HG03159 (cell line): Measurements from ENCODE around the gene INVS.
"Not testable (repeated sequence)": the region's sequence is repeated elsewhere in the genome, so short reads cannot be mapped to it uniquely, and the experiment has no call there.

Experiments used
- ATAC-seq: cut with Tn5 transposase; IDR thresholded peaks from one replicate; pipeline ENCODE4 v1.9.1; 2021; ENCODE audit warnings: mild to moderate bottlenecking, moderate library complexity; ENCODE audit not compliant: unreplicated experiment

Gene INVS

GRCh38 chr9:100112677-100113336, 13.8 kb downstream of the INVS start:
- no peak for ATAC-seq

- ATAC-seq = no peak
These were observed 18.3 kb downstream of the INVS start for GRCh38 chr9:100117316-100117715.

- no peak for ATAC-seq
These were observed 21.2 kb downstream of the INVS start for GRCh38 chr9:100120286-100120685.

GRCh38 chr9:100125236-100125635, 26.2 kb downstream of the INVS start:
- ATAC-seq = no peak

DNA sequence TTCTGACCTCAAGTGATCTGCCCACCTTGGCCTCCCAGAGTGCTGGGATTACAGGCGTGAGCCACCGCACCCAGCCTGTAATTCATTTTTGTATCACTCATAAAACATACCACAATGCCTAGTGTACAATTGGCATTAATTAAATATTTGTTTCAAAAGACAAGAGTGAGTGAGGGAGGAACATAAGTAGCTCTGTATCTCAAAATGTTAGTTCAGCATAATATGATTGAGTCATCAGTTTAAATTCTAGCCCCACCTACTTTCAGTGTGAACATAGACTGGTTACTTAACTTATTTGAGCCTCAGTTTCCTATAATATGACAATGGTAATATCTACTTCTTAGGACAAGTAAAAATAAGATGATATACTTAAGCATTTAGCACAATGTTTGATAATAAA, 26.9 kb downstream of the INVS start:
- no peak for ATAC-seq

GRCh38 chr9:100126423-100126822, 27.4 kb downstream of the INVS start:
- ATAC-seq = no peak

DNA sequence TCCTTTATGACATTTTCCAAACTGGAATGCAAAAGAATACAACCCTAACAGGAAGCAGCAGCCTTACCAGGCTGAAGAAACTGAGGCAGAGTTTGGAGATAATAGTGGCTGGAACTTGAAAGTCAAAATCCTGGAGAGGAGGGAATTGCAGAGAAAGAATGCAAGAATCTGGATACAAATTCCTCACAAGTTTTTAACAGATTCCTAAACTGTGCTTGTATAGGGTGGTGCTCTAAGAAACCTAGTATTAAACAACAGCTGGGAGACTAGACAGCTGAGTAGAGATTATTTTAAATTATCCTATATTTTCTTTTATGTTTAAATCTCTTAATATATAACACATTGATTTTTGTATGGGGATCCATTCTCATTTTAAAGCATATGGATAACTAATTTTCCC, 30.7 kb downstream of the INVS start:
- ATAC-seq = no peak

DNA sequence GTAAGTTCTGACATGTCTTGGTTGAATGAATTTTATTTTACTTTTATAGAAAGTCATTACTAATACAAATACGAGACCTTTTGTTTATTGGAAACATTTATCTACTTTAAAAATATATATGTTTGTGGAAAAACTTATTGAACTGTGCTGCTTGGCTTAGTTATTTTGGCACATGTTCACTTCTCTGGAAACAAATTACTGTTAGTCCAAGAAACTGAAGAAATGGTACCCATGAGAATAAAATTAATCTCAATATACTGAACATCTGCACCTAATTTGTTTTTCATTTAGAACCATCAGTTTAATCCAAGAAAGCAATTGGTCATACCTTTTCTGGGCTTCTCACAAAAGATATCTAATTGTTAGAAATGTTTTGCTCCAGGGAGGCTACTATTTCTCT, 32.2 kb downstream of the INVS start:
- ATAC-seq = no peak

DNA sequence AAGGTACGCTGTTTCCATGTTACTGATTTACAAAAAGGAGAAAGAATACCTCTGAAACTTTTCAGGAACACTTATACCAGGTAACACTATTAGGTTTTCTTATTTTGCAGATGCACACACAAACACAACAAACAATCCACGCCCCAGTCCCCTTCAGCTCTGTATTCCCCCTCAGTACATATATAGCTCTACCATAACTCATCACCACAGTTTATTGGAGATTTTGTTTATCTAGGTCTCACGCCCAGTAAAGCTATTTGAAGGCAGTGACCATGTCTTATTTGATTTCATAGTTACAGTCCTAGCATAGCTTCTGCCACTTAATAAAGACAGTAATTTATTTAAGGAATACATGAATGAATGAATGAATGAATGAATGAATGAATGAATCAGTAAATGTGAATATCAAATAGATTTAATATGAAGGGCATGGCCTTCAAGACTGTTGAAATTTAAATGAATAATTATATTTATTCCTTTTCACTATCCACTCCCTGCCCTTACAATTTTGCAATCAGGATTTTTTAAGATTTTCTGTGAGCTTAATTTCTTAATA, 32.9 kb downstream of the INVS start:
- ATAC-seq = no peak

DNA sequence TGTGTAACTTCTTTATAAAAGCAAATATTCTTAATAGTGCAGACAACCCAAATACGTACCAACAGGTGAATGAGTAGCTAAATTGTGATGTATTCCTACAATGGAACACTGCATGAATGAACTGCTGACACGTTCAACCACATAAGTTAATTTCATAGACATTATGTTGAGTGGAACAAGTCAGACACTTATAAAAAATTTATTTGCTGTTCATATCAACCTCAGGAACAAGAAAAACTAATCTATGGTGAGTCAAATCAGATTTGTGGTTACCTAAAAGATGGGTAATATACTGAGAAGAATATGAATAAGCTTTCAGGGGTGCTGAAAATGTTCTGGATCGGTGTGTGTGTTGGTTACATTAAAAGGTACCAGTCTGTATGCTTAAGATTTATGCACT, 35.7 kb downstream of the INVS start:
- no peak for ATAC-seq

DNA sequence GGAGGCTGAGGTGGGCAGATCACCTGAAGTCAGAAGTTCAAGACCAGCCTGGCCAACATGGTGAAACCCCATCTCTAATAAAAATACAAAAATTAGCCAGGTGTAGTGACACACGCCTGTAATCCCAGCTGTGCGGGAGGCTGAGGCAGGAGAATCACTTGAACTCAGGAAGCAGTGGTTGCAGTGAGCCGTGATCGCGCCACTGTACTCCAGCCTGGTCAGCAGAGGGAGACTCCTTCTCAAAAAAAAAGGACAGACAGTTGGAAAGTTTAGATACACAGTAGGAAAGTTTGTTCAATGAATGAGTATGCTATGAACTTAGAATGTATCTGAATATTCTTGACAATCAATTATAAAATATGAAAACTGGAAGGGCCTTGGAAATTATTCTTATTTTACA, 37.8 kb downstream of the INVS start:
- ATAC-seq = not testable (repeated sequence)

- not testable (repeated sequence) for ATAC-seq
These were observed 41.3 kb downstream of the INVS start for GRCh38 chr9:100140303-100140702.

GRCh38 chr9:100141862-100142261, 42.8 kb downstream of the INVS start:
- not testable (repeated sequence) for ATAC-seq

GRCh38 chr9:100145167-100145934, 46.3 kb downstream of the INVS start:
- not testable (repeated sequence) for ATAC-seq

DNA sequence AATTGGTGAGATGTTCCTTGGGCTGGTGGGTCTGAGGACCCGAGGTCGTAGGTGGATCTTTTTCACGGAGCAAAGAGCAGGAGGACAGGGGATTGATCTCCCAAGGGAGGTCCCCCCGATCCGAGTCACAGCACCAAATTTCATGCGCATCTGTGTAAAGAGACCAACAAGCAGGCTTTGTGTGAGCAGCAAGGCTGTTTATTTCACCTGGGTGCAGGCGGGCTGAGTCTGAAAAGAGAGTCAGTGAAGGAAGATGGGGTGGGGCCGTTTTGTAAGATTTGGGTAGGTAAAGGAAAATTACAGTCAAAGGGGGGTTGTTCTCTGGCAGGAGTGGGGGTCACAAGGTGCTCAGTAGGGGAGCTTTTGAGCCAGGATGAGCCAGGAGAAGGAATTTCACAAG, 46.9 kb downstream of the INVS start:
- ATAC-seq = not testable (repeated sequence)

GRCh38 chr9:100150214-100150613, 51.2 kb downstream of the INVS start:
- ATAC-seq = no peak

DNA sequence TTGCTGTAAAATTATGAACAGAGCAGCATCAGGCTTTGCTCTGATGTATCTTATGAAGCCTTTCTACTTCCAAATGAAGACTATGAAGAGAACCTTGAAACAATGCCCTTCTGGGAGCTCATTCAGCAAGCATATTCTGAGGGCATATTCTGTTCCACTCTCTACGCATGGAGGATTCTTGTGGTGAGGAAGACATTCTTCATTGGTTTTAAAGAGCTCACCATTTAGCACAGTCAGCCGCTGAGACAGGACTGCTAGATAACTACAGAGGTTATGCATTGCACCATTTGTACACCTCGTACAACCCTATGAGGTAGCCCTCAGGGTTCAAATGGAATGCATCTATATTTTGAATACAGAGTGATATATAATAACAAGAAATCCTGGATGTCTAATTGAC, 61.0 kb downstream of the INVS start:
- no peak for ATAC-seq

GRCh38 chr9:100167176-100167575, 68.1 kb downstream of the INVS start:
- ATAC-seq = no peak

DNA sequence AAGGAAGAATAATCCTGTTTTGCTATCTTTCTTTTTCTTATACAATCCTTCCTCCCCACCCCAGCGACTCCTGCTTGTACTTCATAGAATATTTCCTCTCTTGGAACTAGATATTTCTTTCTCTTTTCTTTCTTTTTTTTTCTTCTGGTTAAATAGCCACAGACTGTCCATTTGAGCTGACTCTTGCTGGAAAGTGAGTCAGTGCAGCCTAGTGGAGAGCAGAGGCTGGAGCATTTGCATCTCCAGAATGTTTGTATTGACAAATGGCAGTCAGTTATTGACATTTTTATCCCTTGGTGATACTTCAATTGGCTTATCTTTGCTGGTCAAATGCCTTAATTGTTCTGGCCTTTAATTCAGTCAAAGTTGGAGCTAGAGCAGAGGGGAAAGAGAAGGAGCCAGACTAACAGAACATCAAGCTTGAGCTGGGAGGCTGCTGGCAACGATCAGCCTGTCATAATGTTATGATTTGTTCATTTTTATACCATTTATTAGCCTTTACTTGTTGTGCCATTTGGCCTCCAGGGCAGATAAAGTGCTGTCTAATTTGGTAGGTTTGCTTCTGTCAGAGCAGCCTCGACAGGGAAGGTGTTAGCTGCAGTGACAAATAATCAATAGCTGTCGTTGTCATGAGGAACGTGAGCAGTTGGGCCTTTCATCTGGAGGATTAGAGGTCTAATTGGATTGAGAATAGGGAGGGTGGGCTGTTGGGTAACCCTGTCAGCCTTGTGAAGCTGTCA, 69.0 kb downstream of the INVS start:
- ATAC-seq = no peak

DNA sequence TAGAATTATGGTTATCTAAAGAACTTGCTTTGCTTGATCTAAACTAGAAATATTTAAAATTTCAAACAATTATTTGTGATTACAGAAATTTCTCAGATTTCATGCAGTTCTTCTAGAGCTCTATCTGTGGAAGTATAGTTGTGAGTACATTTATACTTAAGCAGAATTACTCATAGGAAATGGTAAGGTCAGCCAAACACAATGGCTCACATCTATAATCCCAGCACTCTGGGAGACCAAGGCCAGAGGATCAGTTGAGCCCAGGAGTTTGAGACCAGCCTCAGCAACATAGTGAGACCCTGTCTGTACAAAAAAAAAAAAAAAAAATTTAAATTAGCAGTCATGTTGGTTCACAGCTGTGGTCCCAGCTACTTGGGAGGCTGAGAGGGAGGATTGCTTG, 71.0 kb downstream of the INVS start:
- no peak for ATAC-seq

- ATAC-seq = no peak
These were observed 71.5 kb downstream of the INVS start for GRCh38 chr9:100170556-100170955.

GRCh38 chr9:100186356-100186755, 87.3 kb downstream of the INVS start:
- no peak for ATAC-seq
